Right atrium auricular region (tissue), 2 donors: ENCODE results near the gene GADL1. TPM values are rescaled to one million over a fixed set of nuclear protein-coding genes. Genes with fewer than 3 reads are reported as not detected.

Experiments
- DNase-seq: peaks from one replicate; pipeline ENCODE4 v3.0.0-alpha.2; 2019; ENCODE audit warnings: low spot score
- H3K27ac ChIP-seq, 2 donors: fragments of 200-600 bp; sonication (generic); 1 replicate in 1 of 2; 2 replicates in 1 of 2; pipeline ENCODE4 v1.5.1; 2016 to 2019
- H3K27me3 ChIP-seq, 2 donors: fragments of 200-600 bp; sonication (generic); one replicate each; pipeline versions ENCODE4 v1.5.1 to v1.6.0; 2017 to 2019
- H3K36me3 ChIP-seq: fragments of 200-600 bp; sonication (generic); one replicate; pipeline ENCODE4 v1.5.1; 2016
- H3K4me1 ChIP-seq, 2 donors: fragments of 200-600 bp; sonication (generic); one replicate each; pipeline versions ENCODE4 v1.5.1 to v1.6.0; 2017 to 2019
- H3K4me3 ChIP-seq, 2 donors: fragments of 200-600 bp; sonication (generic); 1 replicate in 1 of 2; 2 replicates in 1 of 2; pipeline ENCODE4 v1.5.1; 2017 to 2019; ENCODE audit warnings: mild to moderate bottlenecking in 1 of 2, moderate library complexity in 1 of 2
- H3K9me3 ChIP-seq, 2 donors: fragments of 200-600 bp; sonication (generic); one replicate each; pipeline ENCODE4 v1.5.1; 2019
- total RNA-seq, 2 donors: library from RNA; depleted of rRNA; stranded (reverse); fragments of >200 nt; gene quantifications; one replicate each; pipeline ENCODE4 v1.1.0, GENCODE V29; 2016
- TF ChIP-seq, protein P1 (sequence below), 2 donors: fragments of 200-600 bp; sonication (generic); IDR thresholded peaks; one replicate each; pipeline ENCODE4 v1.5.1; 2019; ENCODE audit warnings: antibody characterized with exemption in 2 of 2

The GADL1 gene
- total RNA-seq, 2 donors from 2014 or later, result not detected

DNA sequence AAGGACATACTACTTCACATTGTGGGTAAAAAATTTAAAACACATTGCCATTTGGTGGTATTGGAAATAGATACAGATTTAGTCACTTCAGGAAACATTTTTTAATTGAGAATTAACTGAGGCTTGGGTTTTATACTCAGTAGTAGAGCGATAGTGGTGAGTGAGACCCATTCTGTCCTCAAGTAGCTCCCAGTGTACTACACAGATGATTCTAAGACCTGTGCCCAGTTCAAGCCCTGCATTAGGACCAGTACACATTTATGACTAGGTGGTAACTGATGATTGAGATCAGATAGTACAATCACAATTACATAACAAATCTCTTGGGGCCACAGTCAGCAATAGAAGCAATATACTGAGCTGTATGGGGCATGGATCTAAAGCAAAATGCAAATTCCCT is 67.4 kb downstream of the GADL1 start:
- Histone ChIP-seq H3K4me3 (no peak overlapping the region), H3K27me3 (no peaks in the 10 kb centered on the region), H3K27ac (peak overlapping the region in 1 of 2 donors; percentile 81), H3K9me3 (no peaks in the 10 kb centered on the region), H3K4me1 (peaks cover 0 to 15% of the 10 kb centered on the region in 2 donors), H3K36me3 (no peaks in the 10 kb centered on the region)
- no peak for DNase-seq
- TF ChIP-seq, protein P1, sequence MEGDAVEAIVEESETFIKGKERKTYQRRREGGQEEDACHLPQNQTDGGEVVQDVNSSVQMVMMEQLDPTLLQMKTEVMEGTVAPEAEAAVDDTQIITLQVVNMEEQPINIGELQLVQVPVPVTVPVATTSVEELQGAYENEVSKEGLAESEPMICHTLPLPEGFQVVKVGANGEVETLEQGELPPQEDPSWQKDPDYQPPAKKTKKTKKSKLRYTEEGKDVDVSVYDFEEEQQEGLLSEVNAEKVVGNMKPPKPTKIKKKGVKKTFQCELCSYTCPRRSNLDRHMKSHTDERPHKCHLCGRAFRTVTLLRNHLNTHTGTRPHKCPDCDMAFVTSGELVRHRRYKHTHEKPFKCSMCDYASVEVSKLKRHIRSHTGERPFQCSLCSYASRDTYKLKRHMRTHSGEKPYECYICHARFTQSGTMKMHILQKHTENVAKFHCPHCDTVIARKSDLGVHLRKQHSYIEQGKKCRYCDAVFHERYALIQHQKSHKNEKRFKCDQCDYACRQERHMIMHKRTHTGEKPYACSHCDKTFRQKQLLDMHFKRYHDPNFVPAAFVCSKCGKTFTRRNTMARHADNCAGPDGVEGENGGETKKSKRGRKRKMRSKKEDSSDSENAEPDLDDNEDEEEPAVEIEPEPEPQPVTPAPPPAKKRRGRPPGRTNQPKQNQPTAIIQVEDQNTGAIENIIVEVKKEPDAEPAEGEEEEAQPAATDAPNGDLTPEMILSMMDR (IDR thresholded peaks at IDR 0.05), result no peak

DNA sequence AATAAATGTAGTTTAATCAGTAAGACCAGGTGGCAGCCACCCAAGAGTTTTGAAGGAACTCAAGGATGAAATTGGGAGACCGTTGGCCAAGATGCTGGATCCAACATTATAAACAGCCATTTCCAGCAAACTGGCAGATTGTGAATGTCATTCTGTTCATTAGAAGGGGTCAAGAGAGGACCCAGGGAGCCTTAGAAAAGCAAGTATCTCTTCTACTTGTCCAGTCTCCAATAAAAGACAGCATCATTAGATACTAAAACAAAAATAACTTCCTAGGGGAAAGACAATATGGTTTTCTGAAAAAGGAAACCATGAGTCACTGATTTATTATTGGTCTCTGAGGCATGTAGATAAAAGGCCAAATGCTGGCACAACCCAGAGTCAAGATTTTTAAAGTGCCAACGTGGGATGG is 67.9 kb downstream of the GADL1 start:
- Histone ChIP-seq H3K27ac (peak overlapping the region in 1 of 2 donors; percentile 81), H3K4me3 (no peak overlapping the region), H3K9me3 (no peaks in the 10 kb centered on the region), H3K36me3 (no peaks in the 10 kb centered on the region), H3K27me3 (no peaks in the 10 kb centered on the region), H3K4me1 (peaks cover 0 to 15% of the 10 kb centered on the region in 2 donors)
- no peak for DNase-seq
- TF ChIP-seq, protein P1 (IDR thresholded peaks at IDR 0.05), result no peak

DNA sequence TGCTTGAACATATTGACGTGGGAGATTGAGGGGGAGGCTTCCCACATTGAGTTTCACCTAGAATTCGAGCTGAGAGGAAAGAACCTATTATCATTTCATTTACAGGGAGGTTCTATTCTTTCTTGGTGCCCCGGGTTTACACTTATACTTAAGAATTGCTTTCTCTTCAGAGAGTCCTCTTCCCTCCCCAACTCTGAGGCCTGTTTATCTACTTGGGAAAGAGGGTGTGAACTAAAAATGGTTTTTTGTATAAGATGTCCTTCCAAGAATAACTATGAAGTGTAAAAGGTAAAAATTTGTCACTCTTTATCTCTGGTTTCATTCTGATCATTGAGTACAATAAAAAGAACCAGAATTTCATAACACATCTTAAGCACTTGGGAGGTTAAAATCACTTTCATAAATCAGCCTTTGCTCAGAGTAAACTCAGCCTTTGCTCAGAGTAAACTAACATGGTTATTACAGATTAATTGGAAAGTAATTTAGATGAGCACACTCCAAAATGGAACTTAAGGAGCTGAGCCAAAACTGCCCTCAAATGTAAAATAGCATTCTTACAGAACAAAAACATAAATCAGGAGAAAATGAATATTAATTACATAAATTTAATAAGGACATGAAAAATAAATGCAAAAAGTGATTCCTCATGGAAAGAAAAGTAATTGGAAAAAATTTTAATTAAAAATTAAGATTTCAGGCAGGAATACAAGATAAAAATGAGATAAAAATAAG is 75.2 kb downstream of the GADL1 start:
- Histone ChIP-seq H3K27ac (no peak overlapping the region), H3K4me1 (no peaks in the 10 kb centered on the region)
- TF ChIP-seq, protein P1 (IDR thresholded peaks at IDR 0.05), result no peak

DNA sequence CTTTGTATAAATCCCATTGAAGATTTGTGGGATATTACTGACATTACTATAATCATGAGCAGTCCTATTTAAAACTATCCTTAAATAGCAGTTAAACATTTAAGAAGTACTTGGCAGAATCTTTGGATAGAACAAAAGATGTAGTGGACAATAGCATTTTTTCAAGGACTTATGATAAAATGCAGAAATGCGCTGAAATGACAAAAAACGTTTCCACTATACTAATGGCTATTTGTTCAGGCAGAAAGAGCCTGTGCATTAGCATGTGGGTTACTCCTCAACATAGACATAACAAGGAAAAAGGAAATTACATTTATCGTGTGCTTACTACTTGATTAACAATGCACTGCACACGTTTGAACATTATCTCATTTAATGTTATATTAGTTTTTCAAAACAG is 80.7 kb downstream of the GADL1 start:
- Histone ChIP-seq H3K27me3 (no peaks in the 10 kb centered on the region), H3K36me3 (no peaks in the 10 kb centered on the region), H3K9me3 (no peaks in the 10 kb centered on the region), H3K4me1 (peaks cover 0 to 20% of the 10 kb centered on the region in 2 donors), H3K4me3 (no peak overlapping the region), H3K27ac (no peak overlapping the region)
- TF ChIP-seq, protein P1 (IDR thresholded peaks at IDR 0.05), result no peak
- no peak for DNase-seq

More for the DNA sequence above, 75.2 kb downstream of the GADL1 start:
- H3K9me3 ChIP-seq, result no peaks in the 10 kb centered on the region
- no peak for DNase-seq
- H3K27me3 ChIP-seq, result no peaks in the 10 kb centered on the region
- no peak overlapping the region for H3K4me3 ChIP-seq
- H3K36me3 ChIP-seq, result no peaks in the 10 kb centered on the region

DNA sequence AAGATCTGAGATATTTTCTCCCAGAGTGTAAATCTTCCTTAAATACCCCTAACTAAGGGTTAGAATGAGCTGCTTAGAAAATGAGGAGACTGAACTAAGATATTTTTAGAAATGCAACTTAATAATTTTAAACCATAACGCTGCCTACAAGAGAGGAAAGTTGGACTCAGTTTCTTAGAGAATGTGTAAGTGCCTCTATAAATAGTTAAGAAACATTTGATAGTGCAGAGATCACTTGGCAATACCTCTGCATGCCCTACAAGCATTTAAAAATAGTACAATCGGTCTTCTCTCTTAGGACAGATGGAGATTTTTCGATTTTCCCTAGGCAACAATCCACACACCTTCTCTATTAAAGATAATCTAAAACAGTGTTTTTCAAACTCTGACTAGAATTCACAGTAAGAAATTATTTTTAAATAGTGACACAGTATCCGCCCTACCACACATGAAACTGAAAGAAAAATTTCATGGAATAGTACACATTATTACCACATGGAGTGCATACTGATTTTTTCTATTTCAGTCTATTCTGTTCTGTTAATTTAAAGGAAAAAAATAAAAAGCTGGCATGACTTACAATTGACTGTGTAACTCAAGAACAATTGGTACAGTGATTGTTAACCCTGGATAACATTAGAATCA is 83.2 kb downstream of the GADL1 start:
- Histone ChIP-seq H3K27me3 (no peaks in the 10 kb centered on the region), H3K27ac (peak overlapping the region; percentile 17 to 76), H3K36me3 (no peaks in the 10 kb centered on the region), H3K4me3 (no peak overlapping the region), H3K9me3 (no peaks in the 10 kb centered on the region), H3K4me1 (peaks cover 0 to 20% of the 10 kb centered on the region in 2 donors)
- no peak for DNase-seq
- TF ChIP-seq, protein P1 (IDR thresholded peaks at IDR 0.05), result no peak
